ENCODE measurements around the gene RTN4RL2. TPM values are rescaled to one million over a fixed set of nuclear protein-coding genes. Genes with fewer than 3 reads are reported as not detected.
"Not testable (repeated sequence)": the region's sequence is repeated elsewhere in the genome, so short reads cannot be mapped to it uniquely, and the experiment has no call there.

Gene RTN4RL2
- total RNA-seq, 4 donors from 2014 or later = 0.64 to 4.8 (median 3.2) TPM

DNA sequence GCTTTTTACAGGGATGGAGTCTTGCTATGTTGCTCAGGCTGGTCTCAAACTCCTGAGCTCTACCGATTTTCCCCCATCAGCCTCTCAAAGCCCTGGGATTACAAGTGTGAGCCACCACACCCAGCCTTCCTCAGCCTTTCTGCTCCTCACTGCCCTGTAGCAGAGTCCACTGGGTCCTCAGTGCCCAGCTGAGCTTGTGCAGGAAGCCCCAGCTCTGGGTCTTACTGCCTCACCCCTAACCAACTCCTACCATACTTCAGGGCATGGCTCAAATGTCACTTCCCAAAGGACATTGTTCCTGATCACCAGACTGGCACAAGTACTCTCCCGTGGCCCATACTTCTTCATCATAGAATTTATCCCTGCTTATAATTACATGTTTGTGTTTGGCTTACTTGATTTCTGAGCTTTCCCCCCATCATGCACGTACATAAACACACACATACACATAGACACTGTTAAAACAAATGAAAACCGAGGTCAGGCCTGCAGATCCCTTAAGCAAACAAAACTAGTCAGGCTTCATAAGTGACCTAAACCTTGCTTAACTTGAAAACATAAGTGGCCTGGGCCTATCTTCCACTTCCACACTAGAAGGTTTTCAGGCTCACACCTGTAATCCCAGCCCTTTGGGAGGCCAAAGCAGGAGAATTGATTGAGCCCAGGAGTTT lies 19.4 kb upstream of the RTN4RL2 start:
- no peak overlapping the region for H3K4me3 ChIP-seq
- H3K36me3 ChIP-seq = no peaks in the 10 kb centered on the region
- no peaks in the 10 kb centered on the region for H3K9me3 ChIP-seq
- DNase-seq (ENCODE audit: low spot score in 2 of 2) = no peak
- TF ChIP-seq POLR2AphosphoS5 (IDR thresholded peaks at IDR 0.05) (no peak), EP300 (IDR thresholded peaks at IDR 0.05) (no peak), POLR2A (IDR thresholded peaks at IDR 0.05) (no peak)
- TF ChIP-seq, protein P1, sequence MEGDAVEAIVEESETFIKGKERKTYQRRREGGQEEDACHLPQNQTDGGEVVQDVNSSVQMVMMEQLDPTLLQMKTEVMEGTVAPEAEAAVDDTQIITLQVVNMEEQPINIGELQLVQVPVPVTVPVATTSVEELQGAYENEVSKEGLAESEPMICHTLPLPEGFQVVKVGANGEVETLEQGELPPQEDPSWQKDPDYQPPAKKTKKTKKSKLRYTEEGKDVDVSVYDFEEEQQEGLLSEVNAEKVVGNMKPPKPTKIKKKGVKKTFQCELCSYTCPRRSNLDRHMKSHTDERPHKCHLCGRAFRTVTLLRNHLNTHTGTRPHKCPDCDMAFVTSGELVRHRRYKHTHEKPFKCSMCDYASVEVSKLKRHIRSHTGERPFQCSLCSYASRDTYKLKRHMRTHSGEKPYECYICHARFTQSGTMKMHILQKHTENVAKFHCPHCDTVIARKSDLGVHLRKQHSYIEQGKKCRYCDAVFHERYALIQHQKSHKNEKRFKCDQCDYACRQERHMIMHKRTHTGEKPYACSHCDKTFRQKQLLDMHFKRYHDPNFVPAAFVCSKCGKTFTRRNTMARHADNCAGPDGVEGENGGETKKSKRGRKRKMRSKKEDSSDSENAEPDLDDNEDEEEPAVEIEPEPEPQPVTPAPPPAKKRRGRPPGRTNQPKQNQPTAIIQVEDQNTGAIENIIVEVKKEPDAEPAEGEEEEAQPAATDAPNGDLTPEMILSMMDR (IDR thresholded peaks at IDR 0.05) = no peak
- no peaks in the 10 kb centered on the region for H3K4me1 ChIP-seq
- no peak overlapping the region for H3K27ac ChIP-seq
- 91% methylated on average over 4 of the region's 4 CpGs for whole genome bisulfite sequencing
- no peaks in the 10 kb centered on the region for H3K27me3 ChIP-seq

DNA sequence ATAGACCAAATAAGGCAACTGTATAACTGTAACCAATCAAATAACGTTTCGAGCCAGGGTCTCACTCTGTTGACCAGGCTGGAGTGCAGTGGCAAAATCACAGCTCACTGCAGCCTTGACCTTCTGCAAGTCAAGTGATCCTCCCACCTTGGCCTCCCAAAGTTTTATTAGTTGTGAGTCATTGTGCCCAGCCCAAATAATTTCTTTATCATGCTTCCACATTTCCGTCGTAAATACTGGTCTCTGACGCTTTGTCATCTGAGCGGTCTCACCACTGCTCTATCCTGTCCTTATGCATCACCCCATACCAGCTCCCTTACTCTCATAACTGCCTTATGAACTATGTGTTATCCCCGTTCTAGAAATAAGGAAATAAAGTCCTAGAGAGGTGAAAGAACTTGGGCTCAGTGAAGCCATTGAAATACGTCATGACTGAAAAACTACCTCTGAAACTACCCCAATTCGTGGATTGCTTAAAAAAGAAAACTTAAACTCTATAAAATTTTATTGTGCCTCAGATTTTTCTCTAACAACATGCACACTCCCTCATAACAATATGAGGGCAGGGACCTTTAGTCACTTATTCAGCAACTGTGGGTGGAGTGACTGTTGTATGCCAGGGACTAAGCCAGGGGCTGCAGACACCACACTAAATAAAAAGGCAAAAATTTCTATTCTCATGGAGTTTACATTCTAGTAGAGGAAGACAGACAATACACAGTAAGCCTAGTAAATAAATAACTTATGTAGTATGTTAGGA lies 15.8 kb upstream of the RTN4RL2 start:
- no peaks in the 10 kb centered on the region for H3K9me3 ChIP-seq
- H3K27ac ChIP-seq = no peak overlapping the region
- TF ChIP-seq POLR2AphosphoS5 (IDR thresholded peaks at IDR 0.05) (no peak), POLR2A (IDR thresholded peaks at IDR 0.05) (no peak), EP300 (IDR thresholded peaks at IDR 0.05) (no peak)
- TF ChIP-seq, protein P1 (IDR thresholded peaks at IDR 0.05) = no peak
- H3K36me3 ChIP-seq = no peaks in the 10 kb centered on the region
- H3K4me1 ChIP-seq = no peaks in the 10 kb centered on the region
- no peak for DNase-seq (ENCODE audit: low spot score in 2 of 2)
- WGBS = 75% methylated on average over 9 of the region's 9 CpGs
- no peak overlapping the region for H3K4me3 ChIP-seq
- no peaks in the 10 kb centered on the region for H3K27me3 ChIP-seq

DNA sequence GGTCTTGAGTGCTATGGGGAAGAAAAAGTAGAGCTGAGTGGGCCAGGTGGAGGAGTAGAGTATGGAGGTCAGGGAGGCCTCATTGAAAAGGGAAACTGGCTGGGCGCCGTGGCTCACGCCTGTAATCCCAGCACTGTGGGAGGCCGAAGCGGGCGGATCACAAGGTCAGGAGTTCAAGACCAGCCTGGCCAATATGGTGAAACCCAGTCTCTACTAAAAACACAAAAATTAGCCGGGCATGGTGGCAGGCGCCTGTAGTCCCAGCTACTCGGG lies 15.3 kb upstream of the RTN4RL2 start:
- H3K36me3 ChIP-seq; DNase-seq (ENCODE audit: low spot score in 2 of 2); H3K4me1 ChIP-seq; H3K4me3 ChIP-seq; H3K27me3 ChIP-seq; H3K9me3 ChIP-seq; H3K27ac ChIP-seq: not testable (repeated sequence)
- 80% methylated on average over 9 of the region's 9 CpGs for WGBS

DNA sequence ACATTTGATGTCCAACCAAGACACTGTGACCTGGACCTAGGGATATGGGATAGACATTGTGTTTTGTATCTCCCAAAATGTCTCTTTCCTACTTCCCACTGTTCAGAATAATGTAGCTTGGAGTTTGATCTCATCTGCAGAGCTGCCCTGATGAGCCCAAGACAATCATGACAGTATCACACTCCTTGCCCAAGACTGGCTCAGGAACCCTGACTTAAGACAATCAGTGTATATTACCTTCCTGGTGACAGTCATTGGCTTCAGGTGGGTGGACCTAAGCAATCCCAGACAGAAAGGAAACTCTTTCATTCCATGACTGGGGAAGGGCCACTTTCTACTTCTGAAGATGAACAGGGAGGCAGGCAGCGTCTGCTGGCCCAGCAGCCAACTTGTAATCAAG lies 14.3 kb upstream of the RTN4RL2 start:
- 92% methylated on average over 1 of the region's 1 CpG for WGBS
- H3K4me1 ChIP-seq = no peaks in the 10 kb centered on the region
- no peaks in the 10 kb centered on the region for H3K9me3 ChIP-seq
- no peak overlapping the region for H3K4me3 ChIP-seq
- H3K36me3 ChIP-seq = no peaks in the 10 kb centered on the region
- no peak overlapping the region for H3K27ac ChIP-seq
- no peaks in the 10 kb centered on the region for H3K27me3 ChIP-seq
- no peak for DNase-seq (ENCODE audit: low spot score in 2 of 2)
- TF ChIP-seq POLR2AphosphoS5 (IDR thresholded peaks at IDR 0.05) (no peak), POLR2A (IDR thresholded peaks at IDR 0.05) (no peak), EP300 (IDR thresholded peaks at IDR 0.05) (no peak)
- TF ChIP-seq, protein P1 (IDR thresholded peaks at IDR 0.05) = no peak

DNA sequence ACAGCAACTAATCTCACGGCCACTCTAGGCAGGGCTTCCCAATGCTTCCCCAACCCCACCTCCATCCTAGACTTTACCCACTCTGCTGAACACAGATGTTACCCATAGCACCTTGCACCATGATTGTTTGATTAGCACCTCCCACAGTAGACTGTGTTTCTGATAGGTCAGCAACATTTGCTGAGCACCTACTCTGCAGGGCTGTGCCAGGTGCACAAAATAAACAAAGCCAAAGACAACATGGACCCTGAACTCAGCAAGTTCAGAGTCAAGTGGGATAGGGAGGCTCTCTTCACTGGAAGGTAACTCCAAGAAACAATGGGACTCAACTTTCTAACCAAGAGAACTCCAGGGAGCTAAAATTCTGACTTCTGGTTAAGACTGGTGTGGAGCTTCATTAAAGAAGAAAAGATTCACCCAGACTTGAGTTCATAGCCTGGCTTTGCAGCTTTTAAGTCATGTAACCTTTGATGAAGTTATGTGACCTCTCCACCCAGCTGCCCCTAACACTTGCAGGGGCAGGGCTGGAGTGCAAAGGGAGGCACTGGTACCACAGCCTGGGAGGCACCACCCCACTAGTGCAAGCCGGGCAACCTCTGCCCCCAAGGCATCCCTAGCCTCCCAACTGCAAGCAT lies 6.7 kb upstream of the RTN4RL2 start:
- Histone ChIP-seq H3K27ac (no peak overlapping the region), H3K9me3 (no peaks in the 10 kb centered on the region), H3K4me3 (no peak overlapping the region), H3K36me3 (no peaks in the 10 kb centered on the region), H3K27me3 (peaks cover 7% of the 10 kb centered on the region), H3K4me1 (peaks cover 17% of the 10 kb centered on the region)
- WGBS = 53% methylated on average over 2 of the region's 2 CpGs
- TF ChIP-seq POLR2A (IDR thresholded peaks at IDR 0.05) (no peak), POLR2AphosphoS5 (IDR thresholded peaks at IDR 0.05) (no peak), EP300 (IDR thresholded peaks at IDR 0.05) (no peak)
- TF ChIP-seq, protein P1 (IDR thresholded peaks at IDR 0.05) = no peak
- DNase-seq (ENCODE audit: low spot score in 2 of 2) = no peak
